Fibroblast of pulmonary artery (primary cell): ENCODE data around the gene GREB1.

Experiments
- DNase-seq: peaks from one replicate; pipeline ENCODE4 v3.0.0-alpha.2; 2010; ENCODE audit warnings: low read depth
- H3K4me3 ChIP-seq: replicated peaks from 2 replicates; pipeline ENCODE4 v1.5.1; 2011; ENCODE audit warnings: low read depth, mild to moderate bottlenecking, control low read depth, low read length, moderate library complexity
- TF ChIP-seq, protein P1 (sequence below): IDR thresholded peaks from 2 replicates; pipeline ENCODE4 v1.5.1; 2011; ENCODE audit warnings: mild to moderate bottlenecking, control low read depth, low read length, inconsistent platforms; ENCODE audit errors: missing control alignments

GREB1 gene

DNA sequence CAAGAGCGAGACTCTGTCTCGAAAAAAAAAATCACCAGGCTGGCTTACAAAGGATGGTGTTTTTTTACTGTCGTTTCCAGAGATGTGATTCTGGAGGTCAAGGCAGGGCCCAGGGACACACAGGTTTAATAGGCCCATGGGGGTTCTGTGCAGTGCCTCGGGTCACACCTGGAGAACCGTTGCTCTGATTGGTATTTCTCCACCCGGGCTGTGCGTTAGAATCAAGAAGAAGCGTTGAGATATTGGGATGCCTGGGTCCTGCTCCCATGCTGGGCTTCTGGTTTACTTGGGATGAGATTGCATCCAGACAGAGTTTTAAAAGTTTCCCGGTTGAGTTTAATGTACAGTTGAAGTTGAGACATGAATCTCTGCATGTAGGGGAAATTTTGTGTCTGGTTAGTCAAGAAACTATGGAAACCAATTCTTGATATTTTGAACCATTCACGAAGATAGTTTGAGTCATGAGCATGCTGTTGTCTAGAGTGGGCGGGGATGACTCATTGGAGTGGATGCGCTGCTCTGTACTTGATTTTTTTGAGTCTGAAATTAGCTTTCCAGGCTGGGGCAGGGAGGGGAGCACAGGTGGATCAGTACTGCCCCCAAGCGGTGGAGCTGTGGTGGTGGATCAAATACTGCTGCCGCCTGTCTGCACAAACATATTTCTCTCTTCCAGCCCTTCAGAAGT, 50.1 kb downstream of the GREB1 start:
- H3K4me3 ChIP-seq = no peak overlapping the region
- DNase-seq = peak; percentile 95
- TF ChIP-seq, protein P1, sequence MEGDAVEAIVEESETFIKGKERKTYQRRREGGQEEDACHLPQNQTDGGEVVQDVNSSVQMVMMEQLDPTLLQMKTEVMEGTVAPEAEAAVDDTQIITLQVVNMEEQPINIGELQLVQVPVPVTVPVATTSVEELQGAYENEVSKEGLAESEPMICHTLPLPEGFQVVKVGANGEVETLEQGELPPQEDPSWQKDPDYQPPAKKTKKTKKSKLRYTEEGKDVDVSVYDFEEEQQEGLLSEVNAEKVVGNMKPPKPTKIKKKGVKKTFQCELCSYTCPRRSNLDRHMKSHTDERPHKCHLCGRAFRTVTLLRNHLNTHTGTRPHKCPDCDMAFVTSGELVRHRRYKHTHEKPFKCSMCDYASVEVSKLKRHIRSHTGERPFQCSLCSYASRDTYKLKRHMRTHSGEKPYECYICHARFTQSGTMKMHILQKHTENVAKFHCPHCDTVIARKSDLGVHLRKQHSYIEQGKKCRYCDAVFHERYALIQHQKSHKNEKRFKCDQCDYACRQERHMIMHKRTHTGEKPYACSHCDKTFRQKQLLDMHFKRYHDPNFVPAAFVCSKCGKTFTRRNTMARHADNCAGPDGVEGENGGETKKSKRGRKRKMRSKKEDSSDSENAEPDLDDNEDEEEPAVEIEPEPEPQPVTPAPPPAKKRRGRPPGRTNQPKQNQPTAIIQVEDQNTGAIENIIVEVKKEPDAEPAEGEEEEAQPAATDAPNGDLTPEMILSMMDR = peak; percentile 90

DNA sequence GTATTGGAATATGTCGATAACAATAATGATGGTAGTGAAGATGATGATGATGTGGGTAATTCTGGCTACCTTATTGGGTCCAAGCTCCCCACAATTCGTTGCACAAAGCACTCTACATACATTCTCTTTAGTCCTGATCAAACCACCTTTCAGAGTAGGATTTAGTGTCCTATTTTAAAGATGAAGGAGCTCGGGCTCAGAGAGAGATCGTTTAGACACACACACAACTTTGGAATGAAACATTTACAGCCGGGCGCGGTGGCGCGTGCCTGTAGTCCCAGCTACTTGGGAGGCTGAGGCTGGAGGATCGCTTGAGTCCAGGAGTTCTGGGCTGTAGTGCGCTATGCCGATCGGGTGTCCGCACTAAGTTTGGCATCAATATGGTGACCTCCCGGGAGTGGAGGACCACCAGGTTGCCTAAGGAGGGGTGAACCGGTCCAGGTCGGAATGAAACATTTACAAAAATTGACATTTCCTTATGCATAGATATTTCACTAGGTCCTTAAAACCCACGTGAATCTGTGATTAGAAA, 50.7 kb downstream of the GREB1 start:
- no peak for DNase-seq
- TF ChIP-seq, protein P1 = no peak
- no peak overlapping the region for H3K4me3 ChIP-seq

DNA sequence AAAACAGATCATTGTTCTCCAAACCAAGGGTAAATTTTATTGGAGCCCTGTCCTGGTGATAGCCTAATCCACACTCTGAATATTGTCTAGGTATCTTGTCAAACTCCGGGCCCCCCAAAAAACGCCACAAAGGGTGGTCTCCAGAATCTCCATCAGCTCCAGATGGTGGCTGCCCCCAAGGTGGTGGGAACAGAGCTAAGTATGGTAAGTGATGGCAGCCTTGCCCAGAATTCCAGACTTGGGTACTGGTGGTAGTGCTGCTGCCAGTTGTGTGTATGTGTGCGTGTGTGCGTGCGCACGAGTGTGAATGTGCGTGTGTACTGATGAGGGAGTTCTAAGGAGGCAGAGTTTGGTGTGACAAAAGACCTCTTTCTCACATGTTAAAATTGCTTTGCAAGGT, 51.2 kb downstream of the GREB1 start:
- no peak overlapping the region for H3K4me3 ChIP-seq
- TF ChIP-seq, protein P1 = no peak
- DNase-seq = no peak

DNA sequence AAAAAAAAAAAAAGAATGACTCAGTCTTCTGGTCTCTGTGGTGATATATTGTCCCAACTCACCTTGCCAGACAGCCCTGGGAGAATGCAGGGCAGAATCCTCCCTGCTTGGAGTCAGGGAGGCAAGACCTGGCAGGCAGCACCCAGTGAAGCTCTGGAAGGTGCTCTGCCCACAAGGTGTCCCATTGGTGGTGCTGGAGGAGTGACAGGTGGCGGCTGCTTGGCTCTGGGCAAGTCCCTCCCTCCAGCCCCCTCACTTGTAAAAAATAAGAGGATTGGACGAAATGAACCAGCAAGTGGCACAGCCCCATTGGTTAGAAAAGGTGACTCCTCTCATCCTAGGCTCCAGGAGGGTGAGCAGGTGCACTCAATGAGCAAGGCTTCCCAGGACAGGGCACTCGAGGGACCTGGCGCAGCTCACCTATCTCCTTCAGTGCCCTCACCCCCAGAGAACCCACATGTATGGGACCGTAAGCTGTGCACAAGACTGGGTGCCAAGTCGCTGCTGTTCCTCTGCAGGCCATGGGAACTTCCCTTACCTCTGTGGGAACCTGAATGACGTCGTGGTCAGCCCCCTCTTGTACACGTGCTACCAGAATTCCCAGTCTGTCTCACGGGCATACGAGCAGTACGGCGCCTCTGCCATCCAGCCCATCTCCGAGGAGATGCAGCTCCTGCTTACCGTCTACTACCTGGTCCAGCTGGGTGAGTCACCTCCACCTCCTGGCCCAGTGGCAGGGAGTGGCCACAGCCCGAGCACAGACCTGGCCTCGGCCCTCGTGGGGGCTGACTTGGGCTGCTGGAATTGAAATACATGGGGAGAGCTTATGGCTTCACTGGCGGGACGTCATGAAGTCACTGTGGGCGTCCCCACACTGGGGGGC, 54.6 kb downstream of the GREB1 start:
- TF ChIP-seq, protein P1 = no peak
- DNase-seq = no peak
- no peak overlapping the region for H3K4me3 ChIP-seq

DNA sequence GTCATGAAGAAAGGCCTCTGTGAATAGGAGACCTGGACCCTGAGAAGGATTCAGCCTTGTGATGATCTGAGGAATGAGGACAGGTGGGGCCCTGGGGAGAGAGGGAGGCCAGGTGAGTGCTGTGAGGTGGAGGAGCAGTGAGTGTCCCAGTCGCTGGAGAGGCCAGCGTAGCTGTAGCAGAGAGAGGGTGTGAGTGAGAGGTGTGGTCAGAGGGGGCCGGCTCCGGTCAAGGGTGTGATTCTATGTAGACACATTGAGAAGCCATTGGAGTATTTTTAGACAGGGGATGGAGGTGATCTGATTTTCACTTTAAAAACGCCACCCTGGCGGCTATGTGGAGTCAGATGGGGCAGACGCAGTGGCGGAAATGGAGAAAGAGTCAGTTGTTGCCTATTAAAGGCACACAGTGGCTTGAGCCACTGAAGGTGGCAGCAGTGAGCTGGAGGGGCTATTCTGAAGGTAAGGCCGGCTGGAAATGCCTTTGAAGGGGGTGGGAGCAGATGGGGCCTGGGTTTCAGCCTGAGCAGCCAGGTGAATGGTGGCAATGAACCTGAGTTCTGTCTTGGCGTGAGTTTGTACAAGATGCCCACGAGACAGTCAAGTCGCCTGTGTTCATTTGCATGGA, 55.6 kb downstream of the GREB1 start:
- no peak for DNase-seq
- H3K4me3 ChIP-seq = no peak overlapping the region

DNA sequence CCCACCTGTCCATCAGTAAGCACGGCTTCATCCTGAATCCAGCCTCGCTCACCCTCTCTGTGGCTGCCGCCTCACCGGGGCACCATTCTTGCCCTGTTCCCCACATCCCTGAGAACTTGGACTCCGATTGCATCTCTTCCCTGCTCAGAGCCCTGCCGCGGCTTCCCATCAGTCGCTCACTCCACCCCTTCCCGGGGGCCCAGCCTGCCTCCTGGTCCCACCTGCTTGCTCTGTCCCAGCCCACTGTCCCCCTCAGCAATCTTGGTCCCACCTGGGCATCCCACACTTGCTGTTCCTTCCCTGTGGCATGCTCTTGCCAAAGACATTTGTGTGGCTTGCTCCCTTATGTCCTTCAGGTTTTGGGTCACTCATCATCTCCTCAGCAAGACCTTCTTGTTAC, 56.3 kb downstream of the GREB1 start:
- TF ChIP-seq, protein P1 = no peak
- no peak for DNase-seq
- H3K4me3 ChIP-seq = no peak overlapping the region

More for the DNA sequence above, 55.6 kb downstream of the GREB1 start:
- TF ChIP-seq, protein P1 = no peak
